NCI-H187 (cell line): ENCODE measurements around the gene DRICH1.
"Not testable (repeated sequence)": the region's sequence is repeated elsewhere in the genome, so short reads cannot be mapped to it uniquely, and the experiment has no call there.

Source experiments
- DNase-seq, 2 experiments: peaks; one replicate each; lab custom pipeline; 2025; lab: John Stamatoyannopoulos, UW

The DRICH1 gene

GRCh38 chr22:23632178-23632577, at the start of gene DRICH1:
Gene DRICH1 (minus strand): TSS chr22:23632321. CDS start chr22:23632023, 298 bp downstream.
- DNase-seq = no peak

GRCh38 chr22:23681026-23681809, 49.1 kb upstream of the DRICH1 start:
- DNase-seq = no peak

- DNase-seq = no peak
These were observed 46.0 kb upstream of the DRICH1 start for GRCh38 chr22:23678133-23678532.

GRCh38 chr22:23677701-23677995, 45.5 kb upstream of the DRICH1 start:
- no peak for DNase-seq

- DNase-seq = not testable (repeated sequence)
These were observed 45.0 kb upstream of the DRICH1 start for GRCh38 chr22:23676841-23677700.

- DNase-seq = no peak
These were observed 43.6 kb upstream of the DRICH1 start for GRCh38 chr22:23675502-23676415.

- not testable (repeated sequence) for DNase-seq
These were observed 42.9 kb upstream of the DRICH1 start for GRCh38 chr22:23674886-23675501.

- no peak for DNase-seq
These were observed 41.9 kb upstream of the DRICH1 start for GRCh38 chr22:23673826-23674690.

GRCh38 chr22:23673050-23673620, 41.0 kb upstream of the DRICH1 start:
- no peak for DNase-seq

GRCh38 chr22:23672307-23673049, 40.4 kb upstream of the DRICH1 start:
- DNase-seq = not testable (repeated sequence)

- DNase-seq = not testable (repeated sequence)
These were observed 39.3 kb upstream of the DRICH1 start for GRCh38 chr22:23671387-23671786.

- DNase-seq = no peak
These were observed 38.5 kb upstream of the DRICH1 start for GRCh38 chr22:23670378-23671295.

- DNase-seq = not testable (repeated sequence)
These were observed 28.3 kb upstream of the DRICH1 start for GRCh38 chr22:23660381-23660780.

- DNase-seq = no peak
These were observed 25.6 kb upstream of the DRICH1 start for GRCh38 chr22:23657727-23658126.

- DNase-seq = no peak
These were observed 23.9 kb upstream of the DRICH1 start for GRCh38 chr22:23655891-23656475.

GRCh38 chr22:23652711-23653110, 20.6 kb upstream of the DRICH1 start:
- DNase-seq = no peak

- DNase-seq = no peak
These were observed 20.2 kb upstream of the DRICH1 start for GRCh38 chr22:23652286-23652685.

GRCh38 chr22:23651676-23652075, 19.6 kb upstream of the DRICH1 start:
- no peak for DNase-seq
